A549 (cell line): ENCODE measurements around the gene MT3. TPM values are rescaled to one million over a fixed set of nuclear protein-coding genes. Genes with fewer than 3 reads are reported as not detected.
A peak's percentile ranks its signal among the peaks of the same experiment; 100 is the strongest.

Experiments
- ATAC-seq, 2 experiments: fragments of 200-7000 bp in 1 of 2; fragments of >200 bp in 1 of 2; cut with Nextera tagmentation in 1 of 2; cut with Tn5 transposase in 1 of 2; 3 replicates each; pipeline versions ENCODE4 v1.8.0 to v1.9.1; 2018 to 2020; ENCODE audit warnings: mild to moderate bottlenecking in 1 of 2, moderate library complexity in 1 of 2
- CTCF ChIA-PET: fragments of 300-600 bp; sonication (Branson Sonifier 250); formaldehyde crosslinking; extraction: SDS; loops from one replicate; lab custom pipeline; 2021; ENCODE audit warnings: antibody characterized with exemption, inconsistent platforms; lab: Yijun Ruan, JAX
- POLR2A ChIA-PET: fragments of 350-600 bp; formaldehyde crosslinking; extraction: SDS; loops from one replicate; lab custom pipeline; 2021; ENCODE audit warnings: antibody characterized with exemption, inconsistent platforms; lab: Yijun Ruan, JAX
- DNase-seq, 2 experiments: peaks; one replicate each; pipeline versions ENCODE4 v3.0.0 to v3.0.0-alpha.2; 2011 to 2016; ENCODE audit warnings: low read depth in 1 of 2, low spot score in 1 of 2
- FAIRE-seq: peaks from 2 replicates; lab custom pipeline; 2011; peaks lifted over from hg19 to GRCh38; lab: Jason Lieb, UNC
- H3K27ac ChIP-seq, 2 experiments: fragments of >200 bp; sonication (Bioruptor Twin); formaldehyde crosslinking; 3 replicates each; pipeline ENCODE4 v1.5.1; 2016 to 2017
- H3K4me1 ChIP-seq: fragments of >200 bp; sonication (Bioruptor Twin); formaldehyde crosslinking; 3 replicates; pipeline ENCODE4 v1.6.1; 2016
- H3K4me2 ChIP-seq: fragments of >200 bp; sonication (Bioruptor Twin); formaldehyde crosslinking; 3 replicates; pipeline ENCODE4 v1.6.1; 2016
- H3K4me3 ChIP-seq: fragments of >200 bp; sonication (Bioruptor Twin); formaldehyde crosslinking; 3 replicates; pipeline ENCODE4 v1.5.1; 2016
- H3K9me3 ChIP-seq: fragments of >200 bp; sonication (Bioruptor Twin); formaldehyde crosslinking; 3 replicates; pipeline ENCODE4 v1.6.1; 2016
- CBX8 ChIP-seq: fragments of 200-600 bp; sonication (generic); IDR thresholded peaks from 2 replicates; pipeline ENCODE4 v1.6.1; 2016
- EHF ChIP-seq: fragments of 250-450 bp; sonication (Bioruptor Pico); IDR thresholded peaks from 2 replicates; pipeline ENCODE4 v1.5.0; 2020; ENCODE audit warnings: mild to moderate bottlenecking
- FOSB ChIP-seq: fragments of 250-450 bp; sonication (Bioruptor Pico); IDR thresholded peaks from 2 replicates; pipeline ENCODE4 v1.5.0; 2020; ENCODE audit warnings: mild to moderate bottlenecking, moderate library complexity
- FOSL2 ChIP-seq, 2 experiments: fragments of 450-650 bp in 1 of 2; fragments of >200 bp in 1 of 2; sonication (Bioruptor Twin) in 1 of 2; formaldehyde crosslinking; IDR thresholded peaks; 2 replicates each; pipeline versions ENCODE4 v1.5.0 to v1.6.1; 2016 to 2020; ENCODE audit warnings: mild to moderate bottlenecking in 1 of 2, moderate library complexity in 1 of 2
- HDAC2 ChIP-seq: fragments of 200-600 bp; sonication (generic); IDR thresholded peaks from 2 replicates; pipeline ENCODE4 v1.6.1; 2016
- HOXA7 ChIP-seq: fragments of 250-450 bp; sonication (Bioruptor Pico); IDR thresholded peaks from 2 replicates; pipeline ENCODE4 v1.5.0; 2020; ENCODE audit warnings: mild to moderate bottlenecking, moderate library complexity
- HOXB5 ChIP-seq: fragments of 250-450 bp; sonication (Bioruptor Pico); IDR thresholded peaks from 2 replicates; pipeline ENCODE4 v1.5.0; 2020; ENCODE audit warnings: mild to moderate bottlenecking, moderate library complexity
- KDM1A ChIP-seq: fragments of 200-600 bp; sonication (generic); IDR thresholded peaks from 2 replicates; pipeline ENCODE4 v1.6.1; 2016; ENCODE audit warnings: low read depth, mild to moderate bottlenecking
- MAFK ChIP-seq: fragments of 450-650 bp; IDR thresholded peaks from 2 replicates; pipeline ENCODE4 v1.6.1; 2014; ENCODE audit not compliant: partially characterized antibody
- NPAS2 ChIP-seq: fragments of 250-450 bp; sonication (Bioruptor Pico); IDR thresholded peaks from 2 replicates; pipeline ENCODE4 v1.8.0; 2022; ENCODE audit warnings: mild to moderate bottlenecking, moderate library complexity, borderline replicate concordance
- RARB ChIP-seq: fragments of 250-450 bp; sonication (Bioruptor Pico); IDR thresholded peaks from 2 replicates; pipeline ENCODE4 v1.8.0; 2021; ENCODE audit warnings: mild to moderate bottlenecking, moderate library complexity
- RFX5 ChIP-seq: fragments of 450-650 bp; IDR thresholded peaks from 2 replicates; pipeline ENCODE4 v1.7.1; 2014; ENCODE audit warnings: antibody characterized with exemption, mild to moderate bottlenecking, moderate library complexity
- TFCP2L1 ChIP-seq: fragments of 250-450 bp; sonication (Bioruptor Pico); IDR thresholded peaks from 2 replicates; pipeline ENCODE4 v1.5.0; 2021; ENCODE audit warnings: mild to moderate bottlenecking
- TP53 ChIP-seq: fragments of 250-450 bp; sonication (Bioruptor Pico); IDR thresholded peaks from 2 replicates; pipeline ENCODE4 v1.5.0; 2021; ENCODE audit warnings: mild to moderate bottlenecking, moderate library complexity
- ZC3H11A ChIP-seq: fragments of 450-650 bp; IDR thresholded peaks from 2 replicates; pipeline ENCODE4 v1.6.1; 2014; ENCODE audit warnings: antibody characterized with exemption, mild to moderate bottlenecking
- WGBS: methylation state at CpG from one replicate; pipeline ENCODE4 v1.1.6; 2017; ENCODE audit errors: missing lambda C conversion rate; 5-methylcytosine and 5-hydroxymethylcytosine counted together
- polyA plus RNA-seq, 4 experiments: library from polyadenylated mRNA; depleted of rRNA in 3 of 4; stranded (reverse); fragments of >200 nt; fragmentation: RNase III in 1 of 4; extraction: RNeasy Plus Mini Kit Qiagen cat#74134 plus additional on column Dnase treatment in 1 of 4; gene quantifications; 2 replicates in 3 of 4; 3 replicates in 1 of 4; pipeline ENCODE4 v1.2.3, GENCODE V29; 2011 to 2017
- TF ChIP-seq, protein P1 (sequence below): IDR thresholded peaks from 2 replicates; pipeline ENCODE4 v1.6.1; 2012
- TF ChIP-seq, protein P2 (sequence below): fragments of 200-600 bp; sonication (generic); IDR thresholded peaks from 2 replicates; pipeline ENCODE4 v1.6.1; 2016; ENCODE audit warnings: antibody characterized with exemption, mild to moderate bottlenecking, moderate library complexity
- TF ChIP-seq, protein P3 (sequence below): fragments of >200 bp; sonication (Bioruptor Twin); formaldehyde crosslinking; IDR thresholded peaks from 3 replicates; pipeline ENCODE4 v1.6.1; 2016
- TF ChIP-seq, protein P4 (sequence below): IDR thresholded peaks from 2 replicates; pipeline ENCODE4 v1.6.1; 2012
- TF ChIP-seq, protein P5 (sequence below): fragments of 250-450 bp; sonication (Bioruptor Pico); IDR thresholded peaks from 2 replicates; pipeline ENCODE4 v1.5.0; 2020; ENCODE audit warnings: low read depth, mild to moderate bottlenecking, moderate library complexity
- TF ChIP-seq, protein P6 (sequence below): fragments of 250-450 bp; sonication (Bioruptor Pico); IDR thresholded peaks from 2 replicates; pipeline ENCODE4 v1.5.0; 2021; ENCODE audit warnings: mild to moderate bottlenecking, moderate library complexity, borderline replicate concordance

The MT3 gene
- polyA plus RNA-seq, 2 of the 4 experiments (the other 2 are of a cell fraction) = 0.16 to 0.21 TPM

DNA sequence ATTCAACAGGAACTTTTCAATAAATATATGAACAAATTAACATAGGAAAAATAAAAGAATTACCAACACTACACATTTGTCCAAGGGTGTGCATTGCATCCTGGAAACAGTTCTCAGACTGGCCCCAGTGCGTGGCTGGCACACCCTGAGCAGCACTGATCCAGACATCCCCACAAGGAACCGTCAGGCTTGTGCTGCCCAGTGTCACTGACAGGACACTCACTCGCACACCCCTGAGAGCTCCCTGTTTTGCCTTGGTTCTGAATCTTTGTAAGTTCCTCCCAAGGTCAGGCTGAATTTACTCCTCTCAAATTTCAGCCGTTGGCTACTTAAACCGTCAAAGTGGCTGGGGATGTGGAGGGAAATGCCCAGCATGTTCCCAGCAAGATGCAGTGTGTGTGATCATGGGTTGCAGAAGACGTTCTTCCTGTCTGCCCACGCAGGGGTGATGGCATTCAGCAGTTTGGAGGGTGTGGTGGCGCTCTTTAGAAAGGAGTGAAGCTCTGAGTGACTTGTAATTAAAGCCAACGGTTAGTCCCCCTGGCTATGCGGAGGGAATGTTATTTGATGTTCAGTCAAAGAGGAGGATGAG, 20.8 kb downstream of the MT3 start:
- POLR2A ChIA-PET = interaction anchor here (1.2 to 10.8 kb wide), 5 partner anchors 14 to 74 kb away, joined by 4 to 185 read pairs (median 23); partner anchors contain the start of genes MT1F and MT1X
- peak overlapping the region; percentile 61; the same call in 2 of the 3 replicates for H3K4me3 ChIP-seq
- DNase-seq = peak; percentile 21 to 75
- FAIRE-seq = no peak
- peaks cover 71% of the 10 kb centered on the region for H3K4me1 ChIP-seq
- no peak for ATAC-seq
- no peaks in the 10 kb centered on the region for H3K9me3 ChIP-seq
- H3K4me2 ChIP-seq = peak overlapping the region; percentile 81
- TF ChIP-seq MAFK (no peak), EHF (CRISPR knock-in tag) (0 out of 2 replicates have a peak, but pooled peaks have one; percentile 35), HDAC2 (no peak), FOSL2 (IDR thresholded peaks at IDR 0.05) (no peak), FOSL2 (CRISPR knock-in tag; IDR thresholded peaks at IDR 0.05) (peak; percentile 19; the same call in 1 of the 2 replicates), RFX5 (no peak), RARB (0 out of 2 replicates have a peak, but pooled peaks have one; percentile 54), HOXB5 (no peak), TFCP2L1 (CRISPR knock-in tag) (peak; percentile 42), KDM1A (no peak), CBX8 (no peak), TP53 (CRISPR knock-in tag) (peak; percentile 80; the same call in 1 of the 2 replicates), FOSB (CRISPR knock-in tag) (peak; percentile 94), HOXA7 (CRISPR knock-in tag) (peak; percentile 85), NPAS2 (no peak), ZC3H11A (no peak)
- TF ChIP-seq, protein P1, sequence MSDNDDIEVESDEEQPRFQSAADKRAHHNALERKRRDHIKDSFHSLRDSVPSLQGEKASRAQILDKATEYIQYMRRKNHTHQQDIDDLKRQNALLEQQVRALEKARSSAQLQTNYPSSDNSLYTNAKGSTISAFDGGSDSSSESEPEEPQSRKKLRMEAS = 0 out of 2 replicates have a peak, but pooled peaks have one; percentile 18
- TF ChIP-seq, protein P2, sequence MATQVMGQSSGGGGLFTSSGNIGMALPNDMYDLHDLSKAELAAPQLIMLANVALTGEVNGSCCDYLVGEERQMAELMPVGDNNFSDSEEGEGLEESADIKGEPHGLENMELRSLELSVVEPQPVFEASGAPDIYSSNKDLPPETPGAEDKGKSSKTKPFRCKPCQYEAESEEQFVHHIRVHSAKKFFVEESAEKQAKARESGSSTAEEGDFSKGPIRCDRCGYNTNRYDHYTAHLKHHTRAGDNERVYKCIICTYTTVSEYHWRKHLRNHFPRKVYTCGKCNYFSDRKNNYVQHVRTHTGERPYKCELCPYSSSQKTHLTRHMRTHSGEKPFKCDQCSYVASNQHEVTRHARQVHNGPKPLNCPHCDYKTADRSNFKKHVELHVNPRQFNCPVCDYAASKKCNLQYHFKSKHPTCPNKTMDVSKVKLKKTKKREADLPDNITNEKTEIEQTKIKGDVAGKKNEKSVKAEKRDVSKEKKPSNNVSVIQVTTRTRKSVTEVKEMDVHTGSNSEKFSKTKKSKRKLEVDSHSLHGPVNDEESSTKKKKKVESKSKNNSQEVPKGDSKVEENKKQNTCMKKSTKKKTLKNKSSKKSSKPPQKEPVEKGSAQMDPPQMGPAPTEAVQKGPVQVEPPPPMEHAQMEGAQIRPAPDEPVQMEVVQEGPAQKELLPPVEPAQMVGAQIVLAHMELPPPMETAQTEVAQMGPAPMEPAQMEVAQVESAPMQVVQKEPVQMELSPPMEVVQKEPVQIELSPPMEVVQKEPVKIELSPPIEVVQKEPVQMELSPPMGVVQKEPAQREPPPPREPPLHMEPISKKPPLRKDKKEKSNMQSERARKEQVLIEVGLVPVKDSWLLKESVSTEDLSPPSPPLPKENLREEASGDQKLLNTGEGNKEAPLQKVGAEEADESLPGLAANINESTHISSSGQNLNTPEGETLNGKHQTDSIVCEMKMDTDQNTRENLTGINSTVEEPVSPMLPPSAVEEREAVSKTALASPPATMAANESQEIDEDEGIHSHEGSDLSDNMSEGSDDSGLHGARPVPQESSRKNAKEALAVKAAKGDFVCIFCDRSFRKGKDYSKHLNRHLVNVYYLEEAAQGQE = no peak
- TF ChIP-seq, protein P3, sequence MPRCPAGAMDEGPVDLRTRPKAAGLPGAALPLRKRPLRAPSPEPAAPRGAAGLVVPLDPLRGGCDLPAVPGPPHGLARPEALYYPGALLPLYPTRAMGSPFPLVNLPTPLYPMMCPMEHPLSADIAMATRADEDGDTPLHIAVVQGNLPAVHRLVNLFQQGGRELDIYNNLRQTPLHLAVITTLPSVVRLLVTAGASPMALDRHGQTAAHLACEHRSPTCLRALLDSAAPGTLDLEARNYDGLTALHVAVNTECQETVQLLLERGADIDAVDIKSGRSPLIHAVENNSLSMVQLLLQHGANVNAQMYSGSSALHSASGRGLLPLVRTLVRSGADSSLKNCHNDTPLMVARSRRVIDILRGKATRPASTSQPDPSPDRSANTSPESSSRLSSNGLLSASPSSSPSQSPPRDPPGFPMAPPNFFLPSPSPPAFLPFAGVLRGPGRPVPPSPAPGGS = no peak
- TF ChIP-seq, protein P4, sequence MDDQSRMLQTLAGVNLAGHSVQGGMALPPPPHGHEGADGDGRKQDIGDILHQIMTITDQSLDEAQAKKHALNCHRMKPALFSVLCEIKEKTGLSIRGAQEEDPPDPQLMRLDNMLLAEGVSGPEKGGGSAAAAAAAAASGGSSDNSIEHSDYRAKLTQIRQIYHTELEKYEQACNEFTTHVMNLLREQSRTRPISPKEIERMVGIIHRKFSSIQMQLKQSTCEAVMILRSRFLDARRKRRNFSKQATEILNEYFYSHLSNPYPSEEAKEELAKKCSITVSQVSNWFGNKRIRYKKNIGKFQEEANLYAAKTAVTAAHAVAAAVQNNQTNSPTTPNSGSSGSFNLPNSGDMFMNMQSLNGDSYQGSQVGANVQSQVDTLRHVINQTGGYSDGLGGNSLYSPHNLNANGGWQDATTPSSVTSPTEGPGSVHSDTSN = no peak
- TF ChIP-seq, protein P5, sequence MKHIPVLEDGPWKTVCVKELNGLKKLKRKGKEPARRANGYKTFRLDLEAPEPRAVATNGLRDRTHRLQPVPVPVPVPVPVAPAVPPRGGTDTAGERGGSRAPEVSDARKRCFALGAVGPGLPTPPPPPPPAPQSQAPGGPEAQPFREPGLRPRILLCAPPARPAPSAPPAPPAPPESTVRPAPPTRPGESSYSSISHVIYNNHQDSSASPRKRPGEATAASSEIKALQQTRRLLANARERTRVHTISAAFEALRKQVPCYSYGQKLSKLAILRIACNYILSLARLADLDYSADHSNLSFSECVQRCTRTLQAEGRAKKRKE (CRISPR knock-in tag) = 0 out of 2 replicates have a peak, but pooled peaks have one; percentile 19
- TF ChIP-seq, protein P6, sequence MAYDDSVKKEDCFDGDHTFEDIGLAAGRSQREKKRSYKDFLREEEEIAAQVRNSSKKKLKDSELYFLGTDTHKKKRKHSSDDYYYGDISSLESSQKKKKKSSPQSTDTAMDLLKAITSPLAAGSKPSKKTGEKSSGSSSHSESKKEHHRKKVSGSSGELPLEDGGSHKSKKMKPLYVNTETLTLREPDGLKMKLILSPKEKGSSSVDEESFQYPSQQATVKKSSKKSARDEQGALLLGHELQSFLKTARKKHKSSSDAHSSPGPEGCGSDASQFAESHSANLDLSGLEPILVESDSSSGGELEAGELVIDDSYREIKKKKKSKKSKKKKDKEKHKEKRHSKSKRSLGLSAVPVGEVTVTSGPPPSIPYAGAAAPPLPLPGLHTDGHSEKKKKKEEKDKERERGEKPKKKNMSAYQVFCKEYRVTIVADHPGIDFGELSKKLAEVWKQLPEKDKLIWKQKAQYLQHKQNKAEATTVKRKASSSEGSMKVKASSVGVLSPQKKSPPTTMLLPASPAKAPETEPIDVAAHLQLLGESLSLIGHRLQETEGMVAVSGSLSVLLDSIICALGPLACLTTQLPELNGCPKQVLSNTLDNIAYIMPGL (CRISPR knock-in tag) = no peak
- TF ChIP-seq, all 56 proteins: peak for 9
- WGBS = 8% methylated on average over 10 of the region's 10 CpGs
- H3K27ac ChIP-seq = peak overlapping the region; percentile 93 to 96
- CTCF ChIA-PET = interaction anchor here (0.9 to 19.7 kb wide), 9 partner anchors 9 to 185 kb away, joined by 3 to 340 read pairs (median 4); partner anchors contain the start of genes MT1A, MT1B, MT1E and MT1F
